Measurements from ENCODE around the gene ABLIM2. TPM values are rescaled to one million over a fixed set of nuclear protein-coding genes. Genes with fewer than 3 reads are reported as not detected.

The ABLIM2 gene
- total RNA-seq, 1 donor from 2014 or later: 5.2 TPM

- no peak for DNase-seq (ENCODE audit: low read depth in 2 of 2)
These were observed 128.9 kb downstream of the ABLIM2 start for GRCh38 chr4:8029689-8030088.

GRCh38 chr4:8028884-8029568 lies 129.6 kb downstream of the ABLIM2 start:
- DNase-seq (ENCODE audit: low read depth in 2 of 2): no peak

GRCh38 chr4:8028368-8028767 lies 130.2 kb downstream of the ABLIM2 start:
- DNase-seq (ENCODE audit: low read depth in 2 of 2): no peak

- DNase-seq (ENCODE audit: low read depth in 2 of 2): no peak
These were observed 132.2 kb downstream of the ABLIM2 start for GRCh38 chr4:8026453-8026852.

GRCh38 chr4:8025668-8026067 lies 132.9 kb downstream of the ABLIM2 start:
- no peak for DNase-seq (ENCODE audit: low read depth in 2 of 2)

- DNase-seq (ENCODE audit: low read depth in 2 of 2): no peak
These were observed 134.4 kb downstream of the ABLIM2 start for GRCh38 chr4:8024073-8024786.

GRCh38 chr4:8023696-8024033 lies 134.9 kb downstream of the ABLIM2 start:
- DNase-seq (ENCODE audit: low read depth in 2 of 2): no peak

- no peak for DNase-seq (ENCODE audit: low read depth in 2 of 2)
These were observed 135.6 kb downstream of the ABLIM2 start for GRCh38 chr4:8022767-8023695.

GRCh38 chr4:8021796-8022195 lies 136.8 kb downstream of the ABLIM2 start:
- DNase-seq (ENCODE audit: low read depth in 2 of 2): peak in 1 of 2 donors; percentile 59

- no peak for DNase-seq (ENCODE audit: low read depth in 2 of 2)
These were observed 138.9 kb downstream of the ABLIM2 start for GRCh38 chr4:8019396-8020365.

GRCh38 chr4:8016527-8016926 lies 142.1 kb downstream of the ABLIM2 start:
- DNase-seq (ENCODE audit: low read depth in 2 of 2): no peak

GRCh38 chr4:8015512-8015911 lies 143.1 kb downstream of the ABLIM2 start:
- peak in 1 of 2 donors; percentile 51 for DNase-seq (ENCODE audit: low read depth in 2 of 2)

- DNase-seq (ENCODE audit: low read depth in 2 of 2): no peak
These were observed 144.5 kb downstream of the ABLIM2 start for GRCh38 chr4:8013976-8014726.

- no peak for DNase-seq (ENCODE audit: low read depth in 2 of 2)
These were observed 146.1 kb downstream of the ABLIM2 start for GRCh38 chr4:8012517-8012916.

GRCh38 chr4:8010618-8011017 lies 148.0 kb downstream of the ABLIM2 start:
- peak in 1 of 2 donors; percentile 8 for DNase-seq (ENCODE audit: low read depth in 2 of 2)

GRCh38 chr4:8009710-8010511 lies 148.7 kb downstream of the ABLIM2 start:
- no peak for DNase-seq (ENCODE audit: low read depth in 2 of 2)

GRCh38 chr4:8009097-8009496 lies 149.5 kb downstream of the ABLIM2 start:
- DNase-seq (ENCODE audit: low read depth in 2 of 2): no peak

- no peak for DNase-seq (ENCODE audit: low read depth in 2 of 2)
These were observed 150.2 kb downstream of the ABLIM2 start for GRCh38 chr4:8008391-8008790.

GRCh38 chr4:8007581-8007980 lies 151.0 kb downstream of the ABLIM2 start:
- no peak for DNase-seq (ENCODE audit: low read depth in 2 of 2)

Data from lung microvascular endothelial cell (primary cell).